ENCODE results near the gene BFSP2.

Gene BFSP2

GRCh38 chr3:133361011-133361410, 38.8 kb upstream of the BFSP2 start:
- H3K9me3 ChIP-seq (ENCODE audit: insufficient read depth, low read length) = no peaks in the 10 kb centered on the region
- no peaks in the 10 kb centered on the region for H3K36me3 ChIP-seq (ENCODE audit: low read length)
- no peaks in the 10 kb centered on the region for H3K79me2 ChIP-seq (ENCODE audit: insufficient read depth, low read length)
- no peaks in the 10 kb centered on the region for H3K27me3 ChIP-seq (ENCODE audit: low read length)
- H2AFZ ChIP-seq (ENCODE audit: low read depth, low read length, severe bottlenecking) = no peak overlapping the region
- no peak overlapping the region for H3K9ac ChIP-seq (ENCODE audit: low read length)
- no peaks in the 10 kb centered on the region for H3K9me2 ChIP-seq (replicated peaks; ENCODE audit: insufficient read depth, low read length)
- H3K27ac ChIP-seq (ENCODE audit: low read depth, low read length) = no peak overlapping the region
- H3F3A ChIP-seq (ENCODE audit: insufficient read depth) = no peaks in the 10 kb centered on the region
- TF ChIP-seq EZH2phosphoT487 (conservative IDR thresholded peaks at IDR 0.05; ENCODE audit: low read length) (no peak), CTCF (IDR thresholded peaks at IDR 0.05; ENCODE audit: insufficient read depth, low read length, poor library complexity, severe bottlenecking) (no peak)
- no peak overlapping the region for H3K4me3 ChIP-seq (ENCODE audit: insufficient read depth, low read length, poor library complexity, severe bottlenecking)
- no peak overlapping the region for H3K4me2 ChIP-seq (ENCODE audit: low read depth, low read length, poor library complexity, severe bottlenecking)
- no peaks in the 10 kb centered on the region for H4K20me1 ChIP-seq (ENCODE audit: low read depth, low read length)

GRCh38 chr3:133361435-133361834, 38.4 kb upstream of the BFSP2 start:
- no peaks in the 10 kb centered on the region for H3K36me3 ChIP-seq (ENCODE audit: low read length)
- H3K9me3 ChIP-seq (ENCODE audit: insufficient read depth, low read length) = no peaks in the 10 kb centered on the region
- no peak overlapping the region for H2AFZ ChIP-seq (ENCODE audit: low read depth, low read length, severe bottlenecking)
- H3K79me2 ChIP-seq (ENCODE audit: insufficient read depth, low read length) = no peaks in the 10 kb centered on the region
- no peaks in the 10 kb centered on the region for H3K27me3 ChIP-seq (ENCODE audit: low read length)
- no peak overlapping the region for H3K27ac ChIP-seq (ENCODE audit: low read depth, low read length)
- H3K4me3 ChIP-seq (ENCODE audit: insufficient read depth, low read length, poor library complexity, severe bottlenecking) = no peak overlapping the region
- no peak overlapping the region for H3K4me2 ChIP-seq (ENCODE audit: low read depth, low read length, poor library complexity, severe bottlenecking)
- no peaks in the 10 kb centered on the region for H4K20me1 ChIP-seq (ENCODE audit: low read depth, low read length)
- H3K9me2 ChIP-seq (replicated peaks; ENCODE audit: insufficient read depth, low read length) = no peaks in the 10 kb centered on the region
- H3K9ac ChIP-seq (ENCODE audit: low read length) = no peak overlapping the region
- TF ChIP-seq EZH2phosphoT487 (conservative IDR thresholded peaks at IDR 0.05; ENCODE audit: low read length) (no peak), CTCF (IDR thresholded peaks at IDR 0.05; ENCODE audit: insufficient read depth, low read length, poor library complexity, severe bottlenecking) (no peak)
- H3F3A ChIP-seq (ENCODE audit: insufficient read depth) = no peaks in the 10 kb centered on the region

GRCh38 chr3:133362539-133362938, 37.3 kb upstream of the BFSP2 start:
- Histone ChIP-seq H3K4me2 (ENCODE audit: low read depth, low read length, poor library complexity, severe bottlenecking) (no peak overlapping the region), H3K9me3 (ENCODE audit: insufficient read depth, low read length) (no peaks in the 10 kb centered on the region), H4K20me1 (ENCODE audit: low read depth, low read length) (no peaks in the 10 kb centered on the region), H3K79me2 (ENCODE audit: insufficient read depth, low read length) (no peaks in the 10 kb centered on the region), H3K36me3 (ENCODE audit: low read length) (no peaks in the 10 kb centered on the region), H2AFZ (ENCODE audit: low read depth, low read length, severe bottlenecking) (no peak overlapping the region), H3F3A (ENCODE audit: insufficient read depth) (no peaks in the 10 kb centered on the region), H3K4me3 (ENCODE audit: insufficient read depth, low read length, poor library complexity, severe bottlenecking) (no peak overlapping the region), H3K27me3 (ENCODE audit: low read length) (no peaks in the 10 kb centered on the region), H3K27ac (ENCODE audit: low read depth, low read length) (no peak overlapping the region), H3K9ac (ENCODE audit: low read length) (no peak overlapping the region), H3K9me2 (replicated peaks; ENCODE audit: insufficient read depth, low read length) (no peaks in the 10 kb centered on the region)
- TF ChIP-seq EZH2phosphoT487 (conservative IDR thresholded peaks at IDR 0.05; ENCODE audit: low read length) (no peak), CTCF (IDR thresholded peaks at IDR 0.05; ENCODE audit: insufficient read depth, low read length, poor library complexity, severe bottlenecking) (no peak)
